GM13977 (cell line): ENCODE measurements around the gene CDH2.

ENCODE experiments used
- DNase-seq: peaks from one replicate; pipeline ENCODE4 v3.0.0; 2012; ENCODE audit warnings: low spot score
- CTCF ChIP-seq: IDR thresholded peaks from 2 replicates; pipeline ENCODE4 v1.5.1; 2012; ENCODE audit warnings: mild to moderate bottlenecking, control low read depth; ENCODE audit not compliant: insufficient read depth; ENCODE audit errors: extremely low read depth, missing control alignments
- in situ Hi-C: fragments of 300-500 bp; cut with MboI; formaldehyde crosslinking; loops from one replicate; pipeline ENCODE4 v1.12.0; 2022; ENCODE audit warnings: low sequenced_read_pairs, low pct_unique_long_range_greater_than_20kb, mixed read lengths, inconsistent platforms; ENCODE audit not compliant: unreplicated experiment

Gene CDH2

DNA sequence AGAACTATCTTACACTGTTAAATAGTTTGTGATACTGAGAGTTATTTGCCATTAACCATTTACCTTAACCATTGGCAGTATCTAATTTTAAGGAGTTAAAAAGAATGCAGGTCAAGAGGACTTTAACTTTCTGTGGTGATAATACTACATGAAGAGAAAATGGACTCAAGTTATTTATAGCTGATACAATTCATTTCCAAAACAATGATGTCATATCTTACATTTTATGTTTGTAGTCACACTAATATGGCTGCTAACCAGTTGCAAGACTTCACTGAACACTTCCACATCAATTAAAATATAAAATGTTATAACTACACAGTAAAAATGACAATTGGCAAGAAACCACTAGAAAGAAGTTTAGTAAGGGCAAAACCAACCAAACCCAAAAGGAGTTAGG lies 77.7 kb downstream of the CDH2 start:
- no peak for DNase-seq
- in situ Hi-C loops, result no loop called here
- TF ChIP-seq CTCF, result no peak

DNA sequence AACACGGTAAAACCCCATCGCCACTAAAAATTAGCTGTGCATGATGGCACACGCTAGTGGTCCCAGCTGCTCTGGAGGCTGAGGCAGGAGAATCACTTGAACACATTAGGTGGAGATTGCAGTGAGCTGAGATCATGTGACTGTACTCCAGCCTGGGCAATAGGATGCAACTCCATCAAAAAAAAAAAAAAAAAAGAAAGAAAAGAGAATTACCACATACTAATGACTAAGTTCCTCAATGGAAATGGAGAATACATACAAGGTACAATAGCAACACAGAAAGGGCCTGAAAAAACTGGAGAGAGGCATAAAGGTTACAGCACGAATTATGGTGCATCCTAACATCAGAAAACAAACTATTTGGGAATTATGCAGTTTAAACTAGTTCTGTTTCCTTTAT lies 81.3 kb downstream of the CDH2 start:
- DNase-seq, result no peak
- in situ Hi-C loops, result no loop called here
- no peak for TF ChIP-seq CTCF

GRCh38 chr18:28095041-28095440 lies 81.9 kb downstream of the CDH2 start:
- no peak for TF ChIP-seq CTCF
- no peak for DNase-seq
- in situ Hi-C loops, result no loop called here

- DNase-seq, result no peak
- in situ Hi-C loops, result no loop called here
- no peak for TF ChIP-seq CTCF
Measured at GRCh38 chr18:28091197-28091596, 85.7 kb downstream of the CDH2 start.

DNA sequence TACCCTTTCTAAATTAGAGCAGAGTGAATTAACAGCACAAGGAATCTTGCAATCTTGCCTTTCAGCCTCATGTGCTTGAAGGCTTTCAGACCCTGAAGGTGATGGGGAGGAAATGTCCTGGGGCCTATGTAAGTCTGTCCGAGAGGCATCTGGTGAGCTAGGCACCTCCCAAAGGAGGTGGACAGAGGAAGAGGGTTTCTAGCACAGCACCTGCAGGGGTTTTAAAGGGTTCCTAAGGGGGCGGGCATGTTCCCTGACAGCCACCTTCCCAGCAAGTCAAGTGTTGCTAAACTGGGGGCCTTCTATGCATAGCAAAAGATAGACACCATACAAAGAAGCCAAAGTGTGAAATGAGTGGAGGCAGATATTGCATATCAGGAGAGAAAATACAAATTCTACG lies 88.5 kb downstream of the CDH2 start:
- DNase-seq, result no peak
- in situ Hi-C loops, result no loop called here
- TF ChIP-seq CTCF, result no peak

- in situ Hi-C loops, result no loop called here
- no peak for DNase-seq
- TF ChIP-seq CTCF, result no peak
Measured at GRCh38 chr18:28086670-28087552, 90.0 kb downstream of the CDH2 start.

GRCh38 chr18:28081516-28081915 lies 95.4 kb downstream of the CDH2 start:
- no peak for TF ChIP-seq CTCF
- in situ Hi-C loops, result no loop called here
- DNase-seq, result no peak
